RPMI7951 (cell line): ENCODE results near the gene NOP53. TPM values are rescaled to one million over a fixed set of nuclear protein-coding genes. Genes with fewer than 3 reads are reported as not detected.

Source experiments
- DNase-seq: peaks from one replicate; pipeline ENCODE4 v3.0.0-alpha.2; 2012; ENCODE audit warnings: low read depth
- total RNA-seq: library from RNA; depleted of rRNA; stranded (reverse); fragments of >200 nt; shearing (Covaris generic); gene quantifications from 2 replicates; pipeline ENCODE4 v1.2.3, GENCODE V29; 2014; rRNA removed

NOP53 gene
- total RNA-seq, 1 experiment from 2014 or later: 32.8 TPM

- DNase-seq: no peak
These were observed 60.0 kb downstream of the NOP53 start for GRCh38 chr19:47805313-47805712.

DNA sequence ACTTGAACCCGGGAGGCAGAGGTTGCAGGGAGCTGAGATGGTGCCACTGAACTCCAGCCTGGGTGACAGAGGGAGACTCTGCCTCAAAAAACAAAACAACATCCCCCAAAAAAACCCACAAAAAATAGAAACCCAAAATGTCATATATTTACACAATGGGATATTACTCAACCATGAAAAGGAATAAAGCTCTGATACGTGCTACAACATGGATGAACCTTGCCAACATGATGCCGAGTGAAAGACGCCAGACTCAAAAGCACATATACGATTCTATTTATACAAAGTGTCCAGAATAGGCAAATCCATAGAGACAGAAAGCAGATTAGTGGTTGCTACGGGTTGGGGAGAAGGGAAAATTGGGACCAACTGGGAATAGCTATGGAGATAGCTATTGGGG, 61.1 kb downstream of the NOP53 start:
- no peak for DNase-seq

Other genes starting within 250 kb of the NOP53 start
- 93.2 and 102 TPM in 2 replicates for gene NAPA, start 230.5 kb upstream of the NOP53 start, total RNA-seq
- gene ZNF541, start 172.4 kb upstream of the NOP53 start, total RNA-seq: not detected in 2 replicates
- 2.8 and 4.4 TPM in 2 replicates for gene BICRA, start 136.4 kb upstream of the NOP53 start, total RNA-seq
- gene EHD2, start 32.1 kb upstream of the NOP53 start, total RNA-seq: 65.1 and 67.4 TPM in 2 replicates
- 689 and 818 TPM in 2 replicates for gene SELENOW, start 33.2 kb downstream of the NOP53 start, total RNA-seq
- gene TPRX1, start 59.0 kb downstream of the NOP53 start, total RNA-seq: not detected in 2 replicates
- not detected in 2 replicates for gene CRX, start 76.4 kb downstream of the NOP53 start, total RNA-seq
- not detected in 2 replicates for gene TPRX2, start 113.7 kb downstream of the NOP53 start, total RNA-seq
- gene SULT2A1, start 140.8 kb downstream of the NOP53 start, total RNA-seq: not detected in 2 replicates
- not detected in 2 replicates for gene BSPH1, start 246.6 kb downstream of the NOP53 start, total RNA-seq
- not detected in 2 replicates for gene ELSPBP1, start 249.1 kb downstream of the NOP53 start, total RNA-seq